H1 (cell line): ENCODE results near the gene PLPP4. TPM values are rescaled to one million over a fixed set of nuclear protein-coding genes. Genes with fewer than 3 reads are reported as not detected.

Source experiments
- CEBPB ChIP-seq: IDR thresholded peaks from 2 replicates; pipeline ENCODE4 v1.6.1; 2012; ENCODE audit warnings: low read depth, low read length
- EGR1 ChIP-seq: IDR thresholded peaks from 2 replicates; pipeline ENCODE4 v1.6.1; 2011; ENCODE audit warnings: low read depth, low read length, borderline replicate concordance
- FOSL1 ChIP-seq: IDR thresholded peaks from 2 replicates; pipeline ENCODE4 v1.6.1; 2011; ENCODE audit warnings: mild to moderate bottlenecking, low read depth, low read length, moderate library complexity; ENCODE audit not compliant: insufficient read depth
- GTF2F1 ChIP-seq: IDR thresholded peaks from 2 replicates; pipeline ENCODE4 v1.6.1; 2012; ENCODE audit warnings: low read depth, low read length, improper control_type of control experiment, borderline replicate concordance
- POLR2A ChIP-seq, 2 experiments: IDR thresholded peaks; 1 replicate in 1 of 2; 2 replicates in 1 of 2; pipeline ENCODE4 v1.6.1; 2011; ENCODE audit warnings: low read depth in 2 of 2, low read length in 2 of 2, mild to moderate bottlenecking in 2 of 2; ENCODE audit errors: control extremely low read depth in 1 of 2
- SAP30 ChIP-seq: fragments of 300-600 bp; sonication (generic); IDR thresholded peaks from 2 replicates; pipeline ENCODE4 v1.7.1; 2012; ENCODE audit warnings: low read length, moderate library complexity, mild to moderate bottlenecking, inconsistent platforms; ENCODE audit not compliant: insufficient read depth, insufficient replicate concordance
- SIRT6 ChIP-seq: IDR thresholded peaks from one replicate; pipeline ENCODE4 v1.7.1; 2012; ENCODE audit warnings: low read length, inconsistent platforms
- SP4 ChIP-seq: IDR thresholded peaks from 2 replicates; pipeline ENCODE4 v1.6.1; 2012; ENCODE audit warnings: low read length, inconsistent platforms
- SRF ChIP-seq: IDR thresholded peaks from 2 replicates; pipeline ENCODE4 v1.6.1; 2011; ENCODE audit warnings: mild to moderate bottlenecking, low read depth, low read length, moderate library complexity
- polyA plus RNA-seq, 7 experiments: library from polyadenylated mRNA; depleted of rRNA in 3 of 7; stranded (reverse) in 5 of 7; unstranded in 2 of 7; fragments of >200 nt in 5 of 7; fragments of 200-250 nt in 2 of 7; gene quantifications; 1 replicate in 5 of 7; 2 replicates in 1 of 7; 4 replicates in 1 of 7; pipeline versions ENCODE4 v1.2.1 to v1.2.3, GENCODE V29; 2011 to 2013; ENCODE audit warnings: missing spikeins in 2 of 7, mixed read lengths in 2 of 7
- total RNA-seq: library from RNA; stranded (reverse); fragmentation: NEBNext Ultra II Directional; extraction: Animal tissue kit (Norgen Biotek cat#: 25700); gene quantifications from 2 replicates; pipeline ENCODE4 v1.2.1, GENCODE V29; 2021
- TF ChIP-seq, protein P1 (sequence below): fragments of 300-600 bp; sonication (generic); IDR thresholded peaks from 2 replicates; pipeline ENCODE4 v1.7.1; 2012; ENCODE audit warnings: low read length, moderate library complexity, mild to moderate bottlenecking, inconsistent platforms; ENCODE audit not compliant: insufficient replicate concordance
- TF ChIP-seq, protein P2 (sequence below): IDR thresholded peaks from 2 replicates; pipeline ENCODE4 v1.6.1; 2012; ENCODE audit warnings: inconsistent platforms
- TF ChIP-seq, protein P3 (sequence below): IDR thresholded peaks from 2 replicates; pipeline ENCODE4 v1.6.1; 2011; ENCODE audit warnings: low read length, improper control_type of control experiment

Gene PLPP4
- total and polyA plus RNA-seq, 2 of the 8 experiments (the other 6 are each of a cell fraction or from before 2014, with no cell fraction given) = 0.30 TPM; not detected in 1

DNA sequence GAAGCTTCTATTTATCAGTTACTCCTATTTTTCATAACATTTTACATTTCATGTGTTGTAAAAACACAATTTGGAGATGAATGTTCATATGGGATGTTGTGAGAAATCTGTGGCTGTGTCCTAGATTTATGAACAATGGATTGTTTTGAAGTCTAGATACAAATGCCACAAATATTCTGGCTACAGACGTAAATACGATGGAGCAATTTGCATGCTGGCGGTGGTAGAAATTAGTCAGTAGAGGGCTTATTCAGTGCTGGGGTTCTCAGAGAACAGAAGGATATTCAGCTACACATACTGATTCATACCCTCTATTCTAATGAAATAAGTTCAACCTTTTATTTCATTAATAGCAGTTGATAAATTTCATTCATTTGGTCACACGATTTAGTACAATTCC is 48.8 kb downstream of the PLPP4 start (continued):
- TF ChIP-seq, protein P1, sequence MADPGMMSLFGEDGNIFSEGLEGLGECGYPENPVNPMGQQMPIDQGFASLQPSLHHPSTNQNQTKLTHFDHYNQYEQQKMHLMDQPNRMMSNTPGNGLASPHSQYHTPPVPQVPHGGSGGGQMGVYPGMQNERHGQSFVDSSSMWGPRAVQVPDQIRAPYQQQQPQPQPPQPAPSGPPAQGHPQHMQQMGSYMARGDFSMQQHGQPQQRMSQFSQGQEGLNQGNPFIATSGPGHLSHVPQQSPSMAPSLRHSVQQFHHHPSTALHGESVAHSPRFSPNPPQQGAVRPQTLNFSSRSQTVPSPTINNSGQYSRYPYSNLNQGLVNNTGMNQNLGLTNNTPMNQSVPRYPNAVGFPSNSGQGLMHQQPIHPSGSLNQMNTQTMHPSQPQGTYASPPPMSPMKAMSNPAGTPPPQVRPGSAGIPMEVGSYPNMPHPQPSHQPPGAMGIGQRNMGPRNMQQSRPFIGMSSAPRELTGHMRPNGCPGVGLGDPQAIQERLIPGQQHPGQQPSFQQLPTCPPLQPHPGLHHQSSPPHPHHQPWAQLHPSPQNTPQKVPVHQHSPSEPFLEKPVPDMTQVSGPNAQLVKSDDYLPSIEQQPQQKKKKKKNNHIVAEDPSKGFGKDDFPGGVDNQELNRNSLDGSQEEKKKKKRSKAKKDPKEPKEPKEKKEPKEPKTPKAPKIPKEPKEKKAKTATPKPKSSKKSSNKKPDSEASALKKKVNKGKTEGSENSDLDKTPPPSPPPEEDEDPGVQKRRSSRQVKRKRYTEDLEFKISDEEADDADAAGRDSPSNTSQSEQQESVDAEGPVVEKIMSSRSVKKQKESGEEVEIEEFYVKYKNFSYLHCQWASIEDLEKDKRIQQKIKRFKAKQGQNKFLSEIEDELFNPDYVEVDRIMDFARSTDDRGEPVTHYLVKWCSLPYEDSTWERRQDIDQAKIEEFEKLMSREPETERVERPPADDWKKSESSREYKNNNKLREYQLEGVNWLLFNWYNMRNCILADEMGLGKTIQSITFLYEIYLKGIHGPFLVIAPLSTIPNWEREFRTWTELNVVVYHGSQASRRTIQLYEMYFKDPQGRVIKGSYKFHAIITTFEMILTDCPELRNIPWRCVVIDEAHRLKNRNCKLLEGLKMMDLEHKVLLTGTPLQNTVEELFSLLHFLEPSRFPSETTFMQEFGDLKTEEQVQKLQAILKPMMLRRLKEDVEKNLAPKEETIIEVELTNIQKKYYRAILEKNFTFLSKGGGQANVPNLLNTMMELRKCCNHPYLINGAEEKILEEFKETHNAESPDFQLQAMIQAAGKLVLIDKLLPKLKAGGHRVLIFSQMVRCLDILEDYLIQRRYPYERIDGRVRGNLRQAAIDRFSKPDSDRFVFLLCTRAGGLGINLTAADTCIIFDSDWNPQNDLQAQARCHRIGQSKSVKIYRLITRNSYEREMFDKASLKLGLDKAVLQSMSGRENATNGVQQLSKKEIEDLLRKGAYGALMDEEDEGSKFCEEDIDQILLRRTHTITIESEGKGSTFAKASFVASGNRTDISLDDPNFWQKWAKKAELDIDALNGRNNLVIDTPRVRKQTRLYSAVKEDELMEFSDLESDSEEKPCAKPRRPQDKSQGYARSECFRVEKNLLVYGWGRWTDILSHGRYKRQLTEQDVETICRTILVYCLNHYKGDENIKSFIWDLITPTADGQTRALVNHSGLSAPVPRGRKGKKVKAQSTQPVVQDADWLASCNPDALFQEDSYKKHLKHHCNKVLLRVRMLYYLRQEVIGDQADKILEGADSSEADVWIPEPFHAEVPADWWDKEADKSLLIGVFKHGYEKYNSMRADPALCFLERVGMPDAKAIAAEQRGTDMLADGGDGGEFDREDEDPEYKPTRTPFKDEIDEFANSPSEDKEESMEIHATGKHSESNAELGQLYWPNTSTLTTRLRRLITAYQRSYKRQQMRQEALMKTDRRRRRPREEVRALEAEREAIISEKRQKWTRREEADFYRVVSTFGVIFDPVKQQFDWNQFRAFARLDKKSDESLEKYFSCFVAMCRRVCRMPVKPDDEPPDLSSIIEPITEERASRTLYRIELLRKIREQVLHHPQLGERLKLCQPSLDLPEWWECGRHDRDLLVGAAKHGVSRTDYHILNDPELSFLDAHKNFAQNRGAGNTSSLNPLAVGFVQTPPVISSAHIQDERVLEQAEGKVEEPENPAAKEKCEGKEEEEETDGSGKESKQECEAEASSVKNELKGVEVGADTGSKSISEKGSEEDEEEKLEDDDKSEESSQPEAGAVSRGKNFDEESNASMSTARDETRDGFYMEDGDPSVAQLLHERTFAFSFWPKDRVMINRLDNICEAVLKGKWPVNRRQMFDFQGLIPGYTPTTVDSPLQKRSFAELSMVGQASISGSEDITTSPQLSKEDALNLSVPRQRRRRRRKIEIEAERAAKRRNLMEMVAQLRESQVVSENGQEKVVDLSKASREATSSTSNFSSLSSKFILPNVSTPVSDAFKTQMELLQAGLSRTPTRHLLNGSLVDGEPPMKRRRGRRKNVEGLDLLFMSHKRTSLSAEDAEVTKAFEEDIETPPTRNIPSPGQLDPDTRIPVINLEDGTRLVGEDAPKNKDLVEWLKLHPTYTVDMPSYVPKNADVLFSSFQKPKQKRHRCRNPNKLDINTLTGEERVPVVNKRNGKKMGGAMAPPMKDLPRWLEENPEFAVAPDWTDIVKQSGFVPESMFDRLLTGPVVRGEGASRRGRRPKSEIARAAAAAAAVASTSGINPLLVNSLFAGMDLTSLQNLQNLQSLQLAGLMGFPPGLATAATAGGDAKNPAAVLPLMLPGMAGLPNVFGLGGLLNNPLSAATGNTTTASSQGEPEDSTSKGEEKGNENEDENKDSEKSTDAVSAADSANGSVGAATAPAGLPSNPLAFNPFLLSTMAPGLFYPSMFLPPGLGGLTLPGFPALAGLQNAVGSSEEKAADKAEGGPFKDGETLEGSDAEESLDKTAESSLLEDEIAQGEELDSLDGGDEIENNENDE = no peak
- TF ChIP-seq EGR1 = no peak
- no peak for TF ChIP-seq SP4
- TF ChIP-seq, protein P2, sequence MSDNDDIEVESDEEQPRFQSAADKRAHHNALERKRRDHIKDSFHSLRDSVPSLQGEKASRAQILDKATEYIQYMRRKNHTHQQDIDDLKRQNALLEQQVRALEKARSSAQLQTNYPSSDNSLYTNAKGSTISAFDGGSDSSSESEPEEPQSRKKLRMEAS = no peak
- TF ChIP-seq SRF = no peak
- no peak for TF ChIP-seq POLR2A (IDR thresholded peaks at IDR 0.05; ENCODE audit: control extremely low read depth in 1 of 2, low read depth in 2 of 2, low read length in 2 of 2)
- TF ChIP-seq FOSL1 = no peak
- no peak for TF ChIP-seq GTF2F1
- TF ChIP-seq SAP30 = no peak
- TF ChIP-seq SIRT6 = no peak
- TF ChIP-seq, protein P3, sequence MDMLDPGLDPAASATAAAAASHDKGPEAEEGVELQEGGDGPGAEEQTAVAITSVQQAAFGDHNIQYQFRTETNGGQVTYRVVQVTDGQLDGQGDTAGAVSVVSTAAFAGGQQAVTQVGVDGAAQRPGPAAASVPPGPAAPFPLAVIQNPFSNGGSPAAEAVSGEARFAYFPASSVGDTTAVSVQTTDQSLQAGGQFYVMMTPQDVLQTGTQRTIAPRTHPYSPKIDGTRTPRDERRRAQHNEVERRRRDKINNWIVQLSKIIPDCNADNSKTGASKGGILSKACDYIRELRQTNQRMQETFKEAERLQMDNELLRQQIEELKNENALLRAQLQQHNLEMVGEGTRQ = no peak
- TF ChIP-seq CEBPB = no peak
